ENCODE data around the gene ZSWIM8.
"Not testable (repeated sequence)": the region's sequence is repeated elsewhere in the genome, so short reads cannot be mapped to it uniquely, and the experiment has no call there.

The ZSWIM8 gene

DNA sequence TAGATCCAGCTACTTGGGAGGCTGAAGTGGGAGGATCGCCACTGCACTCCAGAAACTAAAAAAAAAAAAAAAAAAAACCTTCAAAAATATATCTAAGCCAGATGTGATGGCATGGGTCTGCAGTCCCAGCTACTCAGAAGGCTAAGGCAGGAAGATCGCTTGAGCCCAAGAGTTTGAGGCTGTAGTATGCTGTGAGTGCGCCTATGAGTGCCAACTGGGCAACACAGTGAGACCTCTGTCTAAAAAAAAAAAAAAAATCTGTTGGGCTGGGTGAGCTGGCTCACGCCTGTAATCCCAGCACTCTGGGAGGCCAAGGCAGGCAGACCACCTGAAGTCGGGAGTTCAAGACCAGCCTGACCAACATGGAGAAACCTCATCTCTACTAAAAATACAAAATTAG lies 6.4 kb upstream of the ZSWIM8 start:
- DNase-seq: no peak

DNA sequence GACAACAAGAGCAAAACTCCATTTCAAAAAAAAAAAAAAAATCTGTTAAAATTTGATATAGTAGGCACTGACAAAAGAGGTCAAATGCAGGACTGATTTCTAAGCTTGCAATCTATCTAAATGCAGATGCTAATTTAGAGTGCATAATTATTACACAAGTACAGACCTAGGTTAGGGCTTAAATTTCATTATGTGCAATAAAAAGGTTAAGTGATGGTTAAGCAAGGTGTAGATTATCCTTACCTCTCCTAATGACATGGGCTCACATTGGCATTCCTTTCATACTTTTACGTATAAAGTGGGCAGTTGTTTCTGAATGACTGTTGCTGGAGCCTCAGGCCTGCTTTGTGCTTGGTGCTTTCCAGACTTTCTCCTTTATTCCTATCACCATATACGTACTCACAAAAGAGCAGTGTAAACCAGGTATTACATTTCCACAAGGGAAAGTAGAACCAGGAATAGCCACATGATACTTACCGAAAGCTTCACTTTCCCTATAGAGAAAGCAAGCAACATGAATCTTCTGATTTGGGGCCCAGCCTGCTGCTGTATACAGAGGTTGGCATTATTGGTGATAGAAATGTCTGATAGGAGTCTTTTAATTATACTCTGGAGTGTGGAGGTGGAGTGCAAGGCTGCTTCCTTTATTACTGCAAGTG lies 5.7 kb upstream of the ZSWIM8 start:
- no peak for DNase-seq

DNA sequence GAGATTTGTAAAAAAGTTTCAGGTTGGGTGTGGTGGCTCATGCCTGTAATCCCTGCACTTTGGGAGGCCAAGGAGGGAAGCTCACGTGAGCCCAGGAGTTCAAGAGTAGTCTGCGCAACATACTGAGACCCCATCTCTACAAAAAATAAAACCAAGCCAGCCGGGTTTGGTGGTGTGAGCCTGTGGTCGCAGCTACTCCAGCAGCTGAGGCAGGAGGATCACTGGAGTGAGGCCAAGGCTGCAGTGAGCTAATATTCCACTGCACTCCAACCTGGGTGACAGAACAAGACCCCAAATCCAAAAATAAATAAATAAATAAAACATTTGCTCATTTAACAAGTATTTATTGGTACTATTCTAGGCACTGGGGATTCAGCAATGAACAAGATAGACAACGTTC lies 5.1 kb upstream of the ZSWIM8 start:
- no peak for DNase-seq

DNA sequence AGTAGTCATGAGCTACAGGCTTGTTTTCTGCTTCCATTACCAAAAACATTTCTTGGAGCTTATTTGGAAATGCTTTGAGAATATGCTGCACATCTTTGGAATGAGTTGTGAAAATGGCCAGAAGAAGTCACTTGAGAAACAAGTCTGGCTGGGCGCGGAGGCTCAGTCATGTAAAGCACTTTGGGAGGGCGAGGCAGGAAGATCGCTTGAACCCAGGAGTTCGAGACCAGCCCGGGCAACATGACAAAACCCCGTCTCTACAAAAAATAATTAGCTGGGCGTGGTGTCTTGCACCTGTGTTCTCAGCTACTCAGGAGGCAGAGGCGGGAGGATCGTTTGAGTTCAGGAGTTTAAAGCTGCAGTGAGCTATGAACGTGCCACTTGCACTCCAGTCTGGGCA lies 4.4 kb upstream of the ZSWIM8 start:
- DNase-seq: no peak

DNA sequence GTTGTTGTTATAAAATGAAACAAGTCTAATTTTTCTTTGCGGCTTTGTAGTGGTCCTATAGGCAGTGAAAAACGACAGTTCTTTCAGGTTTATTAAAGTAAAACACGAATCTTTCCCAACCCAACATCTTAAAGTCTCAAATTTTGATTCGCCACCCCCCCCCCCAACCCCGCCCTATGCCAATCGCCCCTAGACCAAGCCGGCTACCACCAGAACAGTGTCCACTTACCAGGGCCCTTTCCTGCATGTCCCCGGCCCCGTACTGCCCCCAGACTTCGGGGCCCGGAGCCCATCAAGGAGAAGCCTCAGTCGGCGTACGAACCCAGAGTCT lies 3.9 kb upstream of the ZSWIM8 start:
- DNase-seq: no peak

DNA sequence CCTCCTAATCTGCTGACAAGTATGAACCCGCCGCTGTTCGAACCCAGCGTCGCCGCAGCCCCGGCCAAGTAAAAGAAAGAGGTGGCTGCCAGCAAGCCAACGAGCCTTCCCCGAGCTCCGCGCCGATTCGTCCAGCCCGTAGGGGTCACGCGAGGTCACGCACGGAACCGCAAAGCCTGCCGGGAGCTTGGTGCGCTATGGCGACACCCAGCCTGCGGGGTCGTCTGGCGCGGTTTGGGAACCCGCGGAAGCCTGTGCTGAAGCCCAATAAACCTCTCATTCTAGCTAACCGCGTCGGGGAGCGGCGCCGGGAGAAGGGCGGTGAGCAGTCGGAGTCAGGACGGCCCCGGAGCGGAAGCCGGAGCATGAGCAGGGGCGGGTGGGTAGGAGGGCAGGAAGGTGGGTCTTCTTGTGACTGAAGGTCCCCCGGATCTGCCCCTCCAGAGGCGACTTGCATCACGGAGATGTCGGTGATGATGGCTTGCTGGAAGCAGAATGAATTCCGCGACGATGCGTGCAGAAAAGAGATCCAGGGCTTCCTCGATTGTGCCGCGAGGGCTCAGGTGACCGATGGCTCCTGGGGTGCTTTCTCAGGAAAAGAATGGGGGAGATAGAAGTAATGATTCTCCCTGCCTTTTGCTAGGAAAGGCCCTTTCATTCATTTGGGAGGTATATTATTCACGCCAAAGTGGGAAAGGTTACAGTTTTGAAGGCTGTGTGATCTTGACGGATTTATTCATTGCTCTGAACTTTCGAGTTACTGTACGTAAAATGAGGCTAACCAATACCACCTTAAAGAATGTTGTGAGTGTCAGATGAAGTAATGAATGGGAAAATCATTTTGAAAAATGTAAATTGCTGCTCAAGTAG lies 3.3 kb upstream of the ZSWIM8 start, which contains the start of gene CHCHD1:
TSS of gene CHCHD1 (plus strand) at position 170 of the 870 bp plus-strand sequence. CDS start at position 198, 28 bp downstream.
- peak; percentile 92 for DNase-seq

DNA sequence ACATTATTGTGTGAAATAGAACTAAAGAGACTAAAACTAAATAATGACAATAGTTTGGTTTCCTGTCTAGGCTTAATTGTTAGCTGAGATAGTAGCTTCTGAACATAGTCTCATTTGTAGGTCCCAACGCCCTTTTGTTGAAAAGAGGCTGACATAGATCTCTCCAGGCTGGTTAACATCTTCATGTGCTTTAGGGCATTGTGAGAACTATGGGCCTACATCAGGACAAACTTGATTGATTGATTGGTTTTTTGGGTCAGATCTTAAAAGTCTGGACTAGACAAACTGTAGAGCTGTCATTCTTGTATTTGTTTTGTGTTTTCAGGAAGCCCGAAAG lies 2.7 kb upstream of the ZSWIM8 start:
- DNase-seq: no peak

DNA sequence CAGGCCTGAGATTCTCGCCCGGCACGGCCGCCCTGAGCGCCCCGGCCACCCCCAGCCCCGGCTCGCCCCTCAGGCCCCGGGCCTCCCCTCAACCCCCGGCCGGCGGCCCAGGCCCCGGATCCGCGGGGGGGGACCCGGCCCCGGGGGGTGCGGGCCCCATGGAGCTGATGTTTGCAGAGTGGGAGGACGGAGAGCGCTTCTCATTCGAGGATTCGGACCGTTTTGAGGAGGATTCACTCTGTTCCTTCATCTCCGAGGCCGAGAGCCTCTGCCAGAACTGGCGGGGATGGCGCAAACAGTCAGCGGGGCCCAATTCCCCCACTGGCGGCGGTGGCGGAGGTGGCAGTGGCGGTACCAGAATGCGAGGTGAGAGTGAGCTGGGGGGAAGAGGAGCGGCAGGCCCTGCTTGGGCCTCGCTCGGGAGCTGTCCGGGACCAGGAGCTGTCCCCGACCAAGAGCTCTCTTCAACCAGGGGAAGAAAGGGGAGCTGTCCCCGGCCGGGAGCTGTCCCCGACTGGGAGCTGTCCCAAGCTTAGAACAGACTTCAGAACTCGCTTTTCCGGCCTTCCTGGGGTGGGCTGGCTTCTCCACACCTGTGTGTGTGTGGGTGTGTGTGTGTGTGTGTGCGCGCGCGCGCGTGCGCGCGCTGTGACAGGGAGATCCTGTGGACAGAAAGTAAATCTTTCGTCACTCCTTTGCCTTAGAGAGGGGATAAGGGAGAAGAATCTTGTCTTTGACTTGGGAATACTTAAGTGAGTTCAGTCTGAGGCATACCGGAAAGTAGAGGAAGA lies 510 bp downstream of the ZSWIM8 start:
- DNase-seq: peak; percentile 62

DNA sequence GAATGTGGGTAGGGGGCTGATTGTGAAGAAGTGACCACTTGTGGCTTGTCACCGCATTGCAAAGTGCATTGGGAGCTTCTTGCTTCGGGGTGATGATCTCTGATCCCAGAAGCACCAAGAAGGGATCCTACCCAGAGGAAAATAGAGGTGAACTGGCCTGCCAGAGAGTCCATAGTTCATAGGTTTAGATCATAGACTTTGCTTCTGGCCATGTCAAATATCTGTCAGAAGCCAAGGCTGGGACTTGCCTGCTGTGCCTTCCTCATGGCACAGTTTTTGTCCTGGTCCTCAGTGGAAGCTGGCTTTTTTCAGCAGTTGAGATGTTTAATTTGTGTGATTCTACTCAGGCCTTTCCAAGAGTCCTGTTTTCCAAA lies 1.1 kb downstream of the ZSWIM8 start:
- DNase-seq: no peak

DNA sequence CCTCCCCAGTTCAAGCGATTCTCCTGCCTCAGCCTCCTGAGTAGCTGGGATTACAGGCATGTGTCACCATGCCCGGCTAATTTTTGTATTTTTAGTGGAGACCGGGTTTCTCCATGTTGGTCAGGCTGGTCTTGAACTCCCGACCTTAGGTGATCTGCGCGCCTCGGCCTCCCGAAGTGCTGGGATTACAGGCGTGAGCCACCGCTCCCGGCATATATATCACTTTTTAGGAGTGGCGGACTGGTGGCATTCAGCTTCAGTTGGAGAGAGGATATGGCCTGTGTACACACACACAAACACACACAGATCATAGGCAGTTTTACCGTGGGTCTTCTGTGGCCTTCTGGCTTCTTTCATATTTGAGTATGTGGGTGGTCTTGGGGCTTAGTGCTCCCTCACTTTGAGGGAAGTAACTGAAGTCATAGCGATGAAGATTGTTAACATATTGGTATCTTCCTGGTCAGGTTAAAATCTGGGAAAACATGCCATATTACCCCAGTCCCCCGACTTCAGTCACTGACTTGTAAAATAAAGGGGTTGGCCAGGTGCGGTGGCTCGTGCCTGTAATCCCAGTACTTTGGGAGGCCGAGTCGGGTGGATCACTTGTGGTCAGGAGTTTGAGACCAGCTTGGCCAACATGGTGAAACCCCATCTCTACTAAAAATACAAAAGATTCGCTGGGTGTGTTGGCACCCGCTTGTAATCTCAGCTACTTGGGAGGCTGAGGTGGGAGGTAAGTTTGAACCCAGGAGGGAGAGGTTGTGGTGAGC lies 1.8 kb downstream of the ZSWIM8 start:
- DNase-seq: not testable (repeated sequence)

DNA sequence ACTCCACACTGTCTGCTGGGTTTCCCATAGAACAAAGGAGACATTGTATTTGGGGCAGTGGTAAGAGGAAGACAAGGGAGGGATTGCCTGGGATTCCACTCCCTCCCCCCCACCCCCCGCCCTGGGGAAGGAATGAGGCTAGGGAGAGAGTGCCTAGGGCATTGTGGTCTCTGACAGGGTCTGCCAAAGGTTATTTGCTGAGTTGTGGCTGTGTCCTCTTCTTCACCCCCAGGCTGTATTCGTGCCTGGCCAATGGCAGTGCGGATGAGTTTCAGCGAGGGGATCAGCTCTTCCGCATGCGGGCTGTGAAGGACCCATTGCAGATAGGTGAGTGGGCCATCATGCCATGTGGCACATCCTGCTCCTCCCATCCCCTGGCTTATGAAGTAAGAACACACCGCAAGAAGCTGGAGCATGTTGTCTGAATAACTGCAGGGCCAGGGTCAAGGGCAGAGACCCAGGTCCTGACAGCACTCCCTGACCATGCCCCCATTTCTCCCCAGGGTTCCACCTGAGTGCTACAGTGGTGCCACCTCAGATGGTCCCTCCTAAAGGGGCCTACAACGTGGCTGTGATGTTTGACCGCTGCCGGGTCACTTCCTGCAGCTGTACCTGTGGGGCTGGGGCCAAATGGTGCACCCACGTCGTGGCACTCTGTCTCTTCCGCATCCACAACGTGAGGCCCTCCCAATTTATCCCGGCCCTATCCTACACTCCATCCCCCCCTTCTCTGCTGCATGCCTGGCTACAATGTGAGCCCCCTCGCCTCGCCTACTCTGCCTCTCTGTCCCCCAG lies 3.7 kb downstream of the ZSWIM8 start:
- DNase-seq: no peak

DNA sequence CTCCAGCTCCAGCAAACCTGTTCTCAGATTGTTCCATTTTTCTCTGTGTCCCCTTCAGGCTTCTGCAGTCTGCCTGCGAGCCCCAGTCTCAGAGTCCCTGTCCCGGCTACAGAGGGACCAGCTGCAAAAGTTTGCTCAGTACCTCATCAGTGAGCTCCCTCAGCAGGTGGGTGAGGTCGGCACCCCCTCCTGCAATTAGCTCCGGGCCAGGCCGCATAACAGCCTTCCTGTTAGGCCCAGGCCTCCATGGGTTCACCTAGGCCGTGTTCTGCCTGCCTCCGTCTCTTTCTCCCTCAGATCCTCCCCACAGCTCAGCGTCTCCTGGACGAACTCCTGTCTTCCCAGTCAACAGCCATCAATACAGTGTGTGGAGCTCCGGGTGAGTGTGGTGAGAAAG lies 4.3 kb downstream of the ZSWIM8 start:
- DNase-seq: no peak

DNA sequence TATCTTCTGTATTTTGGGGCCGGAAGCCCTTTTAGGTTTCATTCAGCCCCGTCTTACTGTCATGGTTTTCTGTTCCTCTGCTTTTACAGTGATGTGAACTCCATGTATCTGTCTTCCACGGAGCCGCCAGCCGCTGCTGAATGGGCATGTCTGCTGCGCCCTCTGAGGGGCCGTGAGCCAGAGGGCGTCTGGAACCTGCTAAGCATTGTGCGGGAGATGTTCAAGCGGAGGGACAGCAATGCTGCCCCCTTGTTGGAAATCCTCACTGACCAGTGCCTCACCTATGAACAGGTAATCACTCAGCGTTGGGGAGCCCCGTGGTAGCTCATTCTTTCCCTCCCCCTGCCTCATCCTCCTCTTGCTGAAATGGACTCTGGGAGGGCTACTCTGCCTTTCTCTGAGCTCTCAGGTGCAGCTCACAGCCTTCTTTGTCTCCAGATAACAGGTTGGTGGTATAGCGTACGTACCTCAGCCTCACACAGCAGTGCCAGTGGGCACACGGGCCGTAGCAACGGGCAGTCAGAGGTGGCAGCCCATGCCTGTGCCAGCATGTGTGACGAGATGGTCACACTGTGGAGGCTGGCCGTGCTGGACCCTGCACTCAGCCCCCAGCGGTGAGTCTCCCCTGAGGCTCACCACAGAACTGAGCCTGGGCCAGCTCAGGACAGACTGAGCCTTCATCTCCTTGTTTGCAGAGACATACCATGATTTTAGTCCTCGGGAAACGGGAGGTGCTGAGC lies 5.7 kb downstream of the ZSWIM8 start:
- DNase-seq: no peak

DNA sequence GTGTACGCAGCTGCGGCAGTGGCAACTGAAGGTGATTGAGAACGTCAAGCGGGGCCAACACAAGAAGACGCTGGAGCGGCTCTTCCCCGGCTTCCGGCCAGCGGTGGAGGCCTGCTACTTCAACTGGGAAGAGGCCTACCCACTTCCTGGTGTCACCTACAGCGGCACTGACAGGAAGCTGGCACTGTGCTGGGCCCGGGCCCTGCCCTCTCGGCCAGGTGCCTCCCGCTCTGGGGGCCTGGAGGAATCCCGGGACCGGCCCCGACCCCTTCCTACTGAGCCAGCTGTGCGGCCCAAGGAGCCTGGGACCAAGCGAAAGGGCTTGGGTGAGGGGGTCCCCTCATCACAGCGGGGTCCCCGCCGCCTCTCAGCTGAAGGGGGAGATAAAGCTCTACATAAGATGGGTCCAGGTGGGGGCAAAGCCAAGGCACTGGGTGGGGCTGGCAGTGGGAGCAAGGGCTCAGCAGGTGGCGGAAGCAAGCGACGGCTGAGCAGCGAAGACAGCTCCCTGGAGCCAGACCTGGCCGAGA lies 6.5 kb downstream of the ZSWIM8 start:
- no peak for DNase-seq

DNA sequence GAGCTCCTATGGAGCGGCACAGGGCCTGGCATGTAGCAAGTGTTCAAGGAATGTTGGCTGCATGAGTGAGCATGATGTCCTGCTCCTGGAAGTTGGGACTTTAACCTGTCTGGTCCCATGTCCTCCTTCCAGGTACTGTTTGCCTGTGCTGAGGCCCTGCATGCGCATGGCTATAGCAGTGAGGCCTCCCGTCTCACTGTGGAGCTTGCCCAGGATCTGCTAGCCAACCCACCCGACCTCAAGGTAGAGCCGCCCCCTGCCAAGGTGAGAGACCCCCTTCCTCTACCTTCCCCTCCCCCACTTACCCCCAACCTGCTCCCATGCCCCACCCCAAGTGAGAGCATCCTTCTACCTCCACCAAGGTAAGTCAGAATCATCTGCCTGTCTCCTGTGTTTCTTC lies 8.1 kb downstream of the ZSWIM8 start:
- DNase-seq: no peak

DNA sequence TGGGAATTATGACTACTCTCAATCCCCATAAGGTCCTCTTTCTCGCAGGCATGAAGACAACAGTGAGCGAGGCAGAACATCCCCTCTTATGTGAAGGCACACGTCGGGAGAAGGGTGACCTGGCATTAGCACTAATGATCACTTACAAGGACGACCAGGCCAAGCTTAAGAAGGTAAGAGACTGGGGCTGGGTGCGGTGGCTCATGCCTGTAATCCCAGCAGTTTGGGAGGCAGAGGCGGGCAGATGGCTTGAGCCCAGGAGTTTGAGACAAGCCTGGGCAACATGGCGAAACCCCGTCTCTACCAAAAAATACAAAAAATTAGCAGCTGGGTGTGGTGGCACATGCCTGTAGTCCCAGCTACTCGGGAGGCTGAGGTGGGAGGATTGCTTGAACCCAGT lies 10.1 kb downstream of the ZSWIM8 start:
- not testable (repeated sequence) for DNase-seq

DNA sequence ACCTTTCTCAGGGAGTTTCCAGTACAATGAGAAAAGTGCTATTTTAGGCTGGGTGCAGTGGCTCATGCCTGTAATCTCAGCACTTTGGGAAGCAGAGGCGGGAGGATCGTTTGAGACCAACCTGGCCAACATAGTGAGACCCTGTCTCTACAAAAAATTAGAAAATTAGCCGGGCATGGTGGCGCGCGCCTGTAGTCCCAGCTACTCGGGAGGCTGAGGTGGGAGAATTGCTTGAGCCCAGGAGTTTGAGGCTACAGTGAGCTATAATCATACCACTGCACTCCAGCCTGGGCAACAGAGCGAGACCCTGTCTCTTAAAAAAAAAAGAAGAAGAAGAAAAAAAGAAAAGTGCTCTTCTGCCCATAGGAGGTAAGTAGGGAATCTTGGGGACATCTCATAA lies 10.6 kb downstream of the ZSWIM8 start:
- DNase-seq: not testable (repeated sequence)

DNA sequence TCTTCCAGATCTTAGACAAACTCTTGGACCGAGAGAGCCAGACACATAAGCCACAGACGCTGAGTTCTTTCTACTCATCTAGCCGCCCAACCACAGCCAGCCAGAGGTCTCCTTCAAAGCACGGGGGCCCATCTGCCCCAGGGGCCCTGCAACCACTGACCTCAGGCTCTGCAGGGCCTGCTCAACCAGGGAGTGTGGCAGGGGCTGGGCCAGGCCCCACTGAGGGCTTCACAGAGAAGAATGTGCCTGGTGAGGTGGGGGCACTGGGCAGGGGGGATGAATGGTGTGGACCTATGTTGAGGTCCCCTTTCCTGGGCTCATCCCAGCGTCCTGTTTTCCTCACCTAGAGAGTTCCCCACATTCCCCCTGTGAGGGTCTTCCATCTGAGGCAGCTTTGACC lies 11.4 kb downstream of the ZSWIM8 start:
- DNase-seq: no peak

DNA sequence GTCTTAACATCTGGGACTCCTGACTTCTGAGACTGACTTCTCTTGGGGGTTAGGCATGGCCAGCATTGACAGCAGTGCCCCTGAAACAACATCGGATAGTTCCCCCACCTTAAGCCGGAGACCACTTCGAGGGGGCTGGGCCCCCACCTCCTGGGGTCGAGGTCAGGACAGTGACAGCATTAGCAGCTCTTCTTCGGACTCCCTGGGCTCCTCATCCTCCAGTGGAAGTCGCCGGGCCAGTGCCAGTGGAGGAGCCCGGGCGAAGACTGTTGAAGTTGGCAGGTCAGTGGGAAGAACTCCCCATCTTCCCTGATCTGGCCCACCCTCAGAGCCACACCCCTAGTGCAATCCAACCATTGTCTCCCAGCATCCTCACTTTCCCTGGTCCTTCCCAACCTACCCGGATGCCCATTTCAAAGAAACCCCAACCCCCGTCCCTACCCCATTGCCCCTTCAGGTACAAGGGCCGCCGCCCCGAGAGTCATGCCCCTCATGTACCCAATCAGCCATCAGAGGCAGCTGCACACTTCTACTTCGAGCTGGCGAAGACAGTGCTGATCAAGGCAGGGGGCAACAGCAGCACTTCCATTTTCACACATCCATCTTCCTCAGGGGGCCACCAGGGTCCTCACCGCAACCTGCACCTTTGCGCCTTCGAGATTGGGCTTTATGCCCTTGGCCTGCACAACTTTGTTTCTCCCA lies 12.1 kb downstream of the ZSWIM8 start:
- DNase-seq: no peak

DNA sequence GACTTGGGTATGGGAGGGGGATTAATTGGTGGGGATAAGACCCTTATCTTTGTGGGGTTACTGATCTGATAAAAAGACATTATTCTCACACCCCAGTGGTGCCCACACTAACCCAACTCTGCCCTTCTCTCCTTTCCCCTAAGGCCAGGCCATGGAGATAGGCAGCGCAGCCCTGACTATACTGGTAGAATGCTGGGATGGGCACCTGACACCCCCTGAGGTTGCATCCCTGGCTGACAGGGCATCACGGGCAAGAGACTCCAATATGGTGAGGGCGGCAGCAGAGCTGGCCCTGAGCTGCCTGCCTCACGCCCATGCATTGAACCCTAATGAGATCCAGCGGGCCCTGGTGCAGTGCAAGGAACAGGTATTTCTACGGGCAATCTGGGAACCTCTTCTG lies 12.7 kb downstream of the ZSWIM8 start:
- DNase-seq: no peak
